Activated CD8-positive, alpha-beta memory T cell treated with anti-CD3 and anti-CD28 coated beads for 48 hours (primary cell): ENCODE data around the gene CALCR.
"Not testable (repeated sequence)": the region's sequence is repeated elsewhere in the genome, so short reads cannot be mapped to it uniquely, and the experiment has no call there.

Experiments
- DNase-seq, 3 experiments: peaks; one replicate each; pipeline ENCODE4 v3.0.0-alpha.2; 2020; ENCODE audit warnings: low read depth in 2 of 3, low spot score in 2 of 3

CALCR gene

GRCh38 chr7:93574646-93575554, at the start of gene CALCR:
TSS of gene CALCR (minus strand) at chr7:93574724. CDS start at chr7:93486981, 87,743 bp downstream.
- DNase-seq, result no peak

- no peak for DNase-seq
These were observed 49.3 kb upstream of the CALCR start for GRCh38 chr7:93623816-93624215.

GRCh38 chr7:93622036-93623033, 47.8 kb upstream of the CALCR start:
- no peak for DNase-seq

GRCh38 chr7:93620864-93621263, 46.3 kb upstream of the CALCR start:
- no peak for DNase-seq

GRCh38 chr7:93620057-93620456, 45.5 kb upstream of the CALCR start:
- DNase-seq, result no peak

GRCh38 chr7:93601363-93601762, 26.8 kb upstream of the CALCR start:
- DNase-seq, result no peak

- no peak for DNase-seq
These were observed 19.7 kb upstream of the CALCR start for GRCh38 chr7:93594250-93594649.

- DNase-seq, result no peak
These were observed 18.2 kb upstream of the CALCR start for GRCh38 chr7:93592588-93593266.

GRCh38 chr7:93591224-93592050, 16.9 kb upstream of the CALCR start:
- not testable (repeated sequence) for DNase-seq

GRCh38 chr7:93586479-93586865, 11.9 kb upstream of the CALCR start:
- DNase-seq, result not testable (repeated sequence)

- DNase-seq, result not testable (repeated sequence)
These were observed 11.4 kb upstream of the CALCR start for GRCh38 chr7:93585694-93586478.

GRCh38 chr7:93579431-93579830, 4.9 kb upstream of the CALCR start:
- no peak for DNase-seq

GRCh38 chr7:93578762-93579161, 4.2 kb upstream of the CALCR start:
- DNase-seq, result no peak

- DNase-seq, result no peak
These were observed 1.3 kb upstream of the CALCR start for GRCh38 chr7:93575555-93576399.

- no peak for DNase-seq
These were observed 267 bp downstream of the CALCR start for GRCh38 chr7:93574269-93574645.

GRCh38 chr7:93569189-93569588, 5.3 kb downstream of the CALCR start:
- DNase-seq, result no peak

- no peak for DNase-seq
These were observed 7.6 kb downstream of the CALCR start for GRCh38 chr7:93566876-93567275.

- DNase-seq, result no peak
These were observed 10.9 kb downstream of the CALCR start for GRCh38 chr7:93563584-93563983.

GRCh38 chr7:93562936-93563335, 11.6 kb downstream of the CALCR start:
- no peak for DNase-seq
